ENCODE data around the gene GLT8D1.

- no peak for TF ChIP-seq POLR2A (IDR thresholded peaks at IDR 0.05; ENCODE audit: low read depth)
- TF ChIP-seq, protein P1, sequence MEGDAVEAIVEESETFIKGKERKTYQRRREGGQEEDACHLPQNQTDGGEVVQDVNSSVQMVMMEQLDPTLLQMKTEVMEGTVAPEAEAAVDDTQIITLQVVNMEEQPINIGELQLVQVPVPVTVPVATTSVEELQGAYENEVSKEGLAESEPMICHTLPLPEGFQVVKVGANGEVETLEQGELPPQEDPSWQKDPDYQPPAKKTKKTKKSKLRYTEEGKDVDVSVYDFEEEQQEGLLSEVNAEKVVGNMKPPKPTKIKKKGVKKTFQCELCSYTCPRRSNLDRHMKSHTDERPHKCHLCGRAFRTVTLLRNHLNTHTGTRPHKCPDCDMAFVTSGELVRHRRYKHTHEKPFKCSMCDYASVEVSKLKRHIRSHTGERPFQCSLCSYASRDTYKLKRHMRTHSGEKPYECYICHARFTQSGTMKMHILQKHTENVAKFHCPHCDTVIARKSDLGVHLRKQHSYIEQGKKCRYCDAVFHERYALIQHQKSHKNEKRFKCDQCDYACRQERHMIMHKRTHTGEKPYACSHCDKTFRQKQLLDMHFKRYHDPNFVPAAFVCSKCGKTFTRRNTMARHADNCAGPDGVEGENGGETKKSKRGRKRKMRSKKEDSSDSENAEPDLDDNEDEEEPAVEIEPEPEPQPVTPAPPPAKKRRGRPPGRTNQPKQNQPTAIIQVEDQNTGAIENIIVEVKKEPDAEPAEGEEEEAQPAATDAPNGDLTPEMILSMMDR (IDR thresholded peaks at IDR 0.05), result no peak
Measured at GRCh38 chr3:52663098-52663497, 42.5 kb downstream of the GLT8D1 start.

Measured in esophagus muscularis mucosa (tissue), 3 donors.